NCI-H524 (cell line): ENCODE data around the gene COL6A1.

ENCODE experiments used
- DNase-seq, 2 experiments: peaks; one replicate each; lab custom pipeline; 2025; lab: John Stamatoyannopoulos, UW

COL6A1 gene

GRCh38 chr21:45994086-45994661 is 12.6 kb downstream of the COL6A1 start:
- DNase-seq, result no peak

- no peak for DNase-seq
Measured at GRCh38 chr21:45994759-45995685, 13.5 kb downstream of the COL6A1 start.

- DNase-seq, result no peak
Measured at GRCh38 chr21:45995686-45996179, 14.2 kb downstream of the COL6A1 start.

- no peak for DNase-seq
Measured at GRCh38 chr21:45996311-45997204, 15.0 kb downstream of the COL6A1 start.

DNA sequence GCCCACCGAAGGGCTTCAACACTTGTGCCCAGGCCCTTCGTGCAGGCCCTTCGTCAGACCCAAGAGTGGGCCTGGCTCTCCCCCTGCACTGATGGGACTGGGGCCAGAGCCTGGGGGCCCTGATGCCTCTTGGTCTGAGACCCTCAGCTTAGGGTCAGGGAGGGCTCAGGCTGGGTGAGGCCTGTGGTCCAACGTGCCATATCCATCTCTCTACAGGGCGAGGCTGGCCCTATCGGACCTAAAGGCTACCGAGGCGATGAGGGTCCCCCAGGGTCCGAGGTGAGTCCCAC is 15.6 kb downstream of the COL6A1 start:
- no peak for DNase-seq

DNA sequence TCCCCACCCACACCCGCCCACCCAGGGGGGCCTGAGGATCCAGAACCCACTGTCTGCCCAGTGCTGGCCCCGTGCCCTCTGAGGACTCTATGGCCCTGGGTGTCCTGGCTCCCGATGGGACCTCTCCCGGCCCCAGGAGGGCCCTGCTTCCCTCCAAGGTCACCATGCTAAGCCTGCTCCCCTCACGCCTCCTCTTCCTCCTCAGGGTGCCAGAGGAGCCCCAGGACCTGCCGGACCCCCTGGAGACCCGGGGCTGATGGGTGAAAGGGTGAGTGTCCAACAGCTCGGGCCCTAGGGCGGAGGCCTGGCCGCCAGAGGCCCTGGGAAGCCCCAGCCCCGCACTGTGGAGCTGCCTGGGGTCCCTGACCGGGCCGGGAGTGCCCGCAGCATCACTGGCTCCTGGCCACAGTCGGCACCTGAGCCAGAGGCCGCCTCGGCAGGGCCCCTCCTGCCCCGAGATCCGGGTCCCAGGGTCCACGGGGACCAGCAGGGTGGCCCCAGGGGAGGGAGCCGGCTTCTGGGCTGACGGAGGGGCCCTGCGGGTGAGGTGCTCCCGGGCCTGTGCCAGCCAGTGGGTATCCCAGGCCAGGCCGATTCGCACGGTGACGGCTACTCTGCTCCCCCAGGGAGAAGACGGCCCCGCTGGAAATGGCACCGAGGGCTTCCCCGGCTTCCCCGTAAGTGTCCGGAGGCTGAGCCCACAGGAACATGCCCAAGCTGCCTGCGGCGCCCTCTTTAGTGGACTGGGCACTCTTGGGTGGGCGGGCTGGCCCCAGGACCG is 16.1 kb downstream of the COL6A1 start:
- DNase-seq, result no peak

GRCh38 chr21:45998276-45998701 is 16.7 kb downstream of the COL6A1 start:
- DNase-seq, result no peak

- no peak for DNase-seq
Measured at GRCh38 chr21:45998871-45999580, 17.5 kb downstream of the COL6A1 start.

DNA sequence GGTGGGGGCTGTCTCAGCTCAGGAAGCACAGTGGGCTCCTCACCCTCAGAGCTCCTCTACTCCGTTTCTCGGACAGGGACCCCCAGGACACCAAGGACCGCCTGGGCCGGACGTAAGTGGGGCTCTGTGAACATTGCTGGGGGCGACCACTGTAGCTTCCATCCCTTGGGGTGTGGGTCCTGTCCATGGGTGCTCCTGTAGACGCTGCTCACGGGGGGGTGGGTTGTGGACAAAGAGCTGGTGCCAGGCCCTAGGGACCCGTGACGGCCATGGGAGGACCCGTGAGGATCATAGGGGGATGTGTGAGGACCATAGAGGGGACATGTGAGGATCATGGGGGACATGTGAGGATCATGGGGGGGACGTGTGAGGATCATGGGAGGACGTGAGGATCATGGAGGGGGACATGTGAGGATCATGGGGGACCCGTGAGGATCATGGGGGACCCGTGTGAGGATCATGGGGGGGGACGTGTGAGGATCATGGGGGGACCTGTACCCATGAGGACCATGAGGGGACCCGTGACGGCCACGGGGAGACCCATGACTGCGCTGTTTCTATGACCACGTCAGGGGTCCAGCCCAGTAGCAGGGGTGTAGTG is 18.1 kb downstream of the COL6A1 start:
- no peak for DNase-seq

GRCh38 chr21:46000182-46000730 is 18.7 kb downstream of the COL6A1 start:
- no peak for DNase-seq

GRCh38 chr21:46000731-46001641 is 19.4 kb downstream of the COL6A1 start:
- DNase-seq, result no peak

GRCh38 chr21:46001821-46002681 is 20.5 kb downstream of the COL6A1 start:
- DNase-seq, result no peak

DNA sequence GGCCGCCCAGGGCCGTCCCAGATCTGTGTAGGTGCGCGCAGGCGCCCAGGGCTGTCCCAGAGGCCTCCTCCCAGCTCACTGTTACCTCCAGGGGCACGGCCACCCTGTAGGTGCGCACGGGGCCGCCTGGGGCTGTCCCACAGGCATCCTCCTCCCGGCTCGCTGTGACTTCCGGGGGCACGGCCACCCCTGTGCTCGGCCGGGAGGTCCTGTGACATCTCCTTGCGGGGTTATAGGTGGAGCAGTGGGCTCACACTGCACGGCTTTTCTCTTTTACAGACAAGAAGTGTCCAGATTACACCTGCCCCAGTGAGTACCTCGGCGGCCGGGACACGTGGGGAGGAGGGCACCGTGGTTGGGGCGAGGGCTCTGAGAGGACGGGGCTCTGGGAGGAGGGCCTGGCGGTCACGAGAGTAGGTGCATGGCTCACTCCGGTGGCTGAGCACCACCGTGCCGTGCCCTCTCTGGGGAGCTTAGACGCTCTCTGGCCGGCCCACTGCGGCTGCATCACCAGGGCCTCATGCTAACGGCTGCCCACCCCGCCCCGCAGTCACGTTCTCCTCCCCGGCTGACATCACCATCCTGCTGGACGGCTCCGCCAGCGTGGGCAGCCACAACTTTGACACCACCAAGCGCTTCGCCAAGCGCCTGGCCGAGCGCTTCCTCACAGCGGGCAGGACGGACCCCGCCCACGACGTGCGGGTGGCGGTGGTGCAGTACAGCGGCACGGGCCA is 21.4 kb downstream of the COL6A1 start:
- DNase-seq, result no peak

DNA sequence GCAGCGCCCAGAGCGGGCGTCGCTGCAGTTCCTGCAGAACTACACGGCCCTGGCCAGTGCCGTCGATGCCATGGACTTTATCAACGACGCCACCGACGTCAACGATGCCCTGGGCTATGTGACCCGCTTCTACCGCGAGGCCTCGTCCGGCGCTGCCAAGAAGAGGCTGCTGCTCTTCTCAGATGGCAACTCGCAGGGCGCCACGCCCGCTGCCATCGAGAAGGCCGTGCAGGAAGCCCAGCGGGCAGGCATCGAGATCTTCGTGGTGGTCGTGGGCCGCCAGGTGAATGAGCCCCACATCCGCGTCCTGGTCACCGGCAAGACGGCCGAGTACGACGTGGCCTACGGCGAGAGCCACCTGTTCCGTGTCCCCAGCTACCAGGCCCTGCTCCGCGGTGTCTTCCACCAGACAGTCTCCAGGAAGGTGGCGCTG is 22.0 kb downstream of the COL6A1 start:
- no peak for DNase-seq

GRCh38 chr21:46004168-46004861 is 22.7 kb downstream of the COL6A1 start:
- DNase-seq, result no peak

GRCh38 chr21:46005081-46005480 is 23.5 kb downstream of the COL6A1 start:
- DNase-seq, result no peak

DNA sequence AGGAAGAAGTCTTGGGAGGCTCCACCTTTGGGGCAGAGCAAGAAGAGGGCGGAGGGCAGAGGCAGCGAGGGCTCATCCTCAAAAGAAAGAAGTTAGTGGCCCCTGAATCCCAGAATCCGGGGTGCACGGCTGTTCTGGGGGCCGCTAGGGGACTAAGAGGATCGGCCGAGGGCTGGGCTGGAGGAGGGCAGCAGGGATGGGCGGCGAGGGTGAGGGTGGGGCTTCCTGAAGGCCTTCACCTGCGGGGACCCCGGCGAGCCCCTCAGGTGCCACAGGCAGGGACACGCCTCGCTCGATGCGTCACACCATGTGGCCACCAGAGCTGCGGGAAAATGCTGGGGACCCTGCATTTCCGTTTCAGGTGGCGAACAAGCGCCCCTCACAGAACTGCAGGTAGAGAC is 23.9 kb downstream of the COL6A1 start:
- DNase-seq, result no peak
